Measurements from ENCODE around the gene BRK1. TPM values are rescaled to one million over a fixed set of nuclear protein-coding genes. Genes with fewer than 3 reads are reported as not detected.
"Not testable (repeated sequence)": the region's sequence is repeated elsewhere in the genome, so short reads cannot be mapped to it uniquely, and the experiment has no call there.

BRK1 gene
- total and polyA plus RNA-seq, 2 experiments from 2014 or later = 112 to 186 TPM

- no peak for TF ChIP-seq EZH2 (IDR thresholded peaks at IDR 0.05; ENCODE audit: borderline replicate concordance)
- no peak for TF ChIP-seq EZH2phosphoT487 (IDR thresholded peaks at IDR 0.05; ENCODE audit: low read depth, severe bottlenecking, unreplicated experiment)
- no peak for TF ChIP-seq CTCF (IDR thresholded peaks at IDR 0.05; ENCODE audit: poor library complexity)
- H3K4me3 ChIP-seq = no peak overlapping the region
- WGBS (ENCODE audit: low lambda C conversion rate, missing lambda C conversion rate) = 90% methylated on average over 4 of the region's 4 CpGs
- no peak overlapping the region for H3K4me2 ChIP-seq
- no peak for DNase-seq (ENCODE audit: low spot score)
- H3K27ac ChIP-seq = no peak overlapping the region
- H3K79me2 ChIP-seq = peaks cover 68% of the 10 kb centered on the region
- H3K4me1 ChIP-seq (ENCODE audit: insufficient read depth) = no peaks in the 10 kb centered on the region
- no peaks in the 10 kb centered on the region for H3K9me3 ChIP-seq (ENCODE audit: low read depth)
- H3K27me3 ChIP-seq = no peaks in the 10 kb centered on the region
- no peaks in the 10 kb centered on the region for H3K36me3 ChIP-seq (replicated peaks; ENCODE audit: insufficient read depth, low read depth)
- H4K20me1 ChIP-seq (ENCODE audit: insufficient read depth, poor library complexity, severe bottlenecking) = peaks cover 10% of the 10 kb centered on the region
- no peaks in the 10 kb centered on the region for H3K9me2 ChIP-seq (replicated peaks; ENCODE audit: insufficient read depth)
- no peak overlapping the region for H2AFZ ChIP-seq
Measured at GRCh38 chr3:10122724-10123123, 7.2 kb downstream of the BRK1 start.

- WGBS (ENCODE audit: low lambda C conversion rate, missing lambda C conversion rate) = 95% methylated on average over 9 of the region's 9 CpGs
- H4K20me1 ChIP-seq (ENCODE audit: insufficient read depth, poor library complexity, severe bottlenecking) = not testable (repeated sequence)
Measured at GRCh38 chr3:10135872-10136271, 20.4 kb downstream of the BRK1 start.

GRCh38 chr3:10136426-10137005, 21.0 kb downstream of the BRK1 start:
- 96% methylated on average over 25 of the region's 25 CpGs for WGBS (ENCODE audit: low lambda C conversion rate, missing lambda C conversion rate)
- H3K79me2 ChIP-seq = no peaks in the 10 kb centered on the region
- no peak overlapping the region for H2AFZ ChIP-seq
- no peak overlapping the region for H3K4me3 ChIP-seq
- TF ChIP-seq CTCF (IDR thresholded peaks at IDR 0.05; ENCODE audit: poor library complexity) (no peak), EZH2phosphoT487 (IDR thresholded peaks at IDR 0.05; ENCODE audit: low read depth, severe bottlenecking, unreplicated experiment) (no peak), EZH2 (IDR thresholded peaks at IDR 0.05; ENCODE audit: borderline replicate concordance) (no peak)
- no peaks in the 10 kb centered on the region for H3K27me3 ChIP-seq
- H3K4me1 ChIP-seq (ENCODE audit: insufficient read depth) = no peaks in the 10 kb centered on the region
- H3K4me2 ChIP-seq = no peak overlapping the region
- H3K27ac ChIP-seq = no peak overlapping the region
- H4K20me1 ChIP-seq (ENCODE audit: insufficient read depth, poor library complexity, severe bottlenecking) = no peaks in the 10 kb centered on the region
- no peak for DNase-seq (ENCODE audit: low spot score)
- H3K36me3 ChIP-seq (replicated peaks; ENCODE audit: insufficient read depth, low read depth) = no peaks in the 10 kb centered on the region
- H3K9me3 ChIP-seq (ENCODE audit: low read depth) = no peaks in the 10 kb centered on the region
- no peaks in the 10 kb centered on the region for H3K9me2 ChIP-seq (replicated peaks; ENCODE audit: insufficient read depth)

More at GRCh38 chr3:10135872-10136271, 20.4 kb downstream of the BRK1 start:
- H3K4me3 ChIP-seq; H3K9me3 ChIP-seq (ENCODE audit: low read depth); H2AFZ ChIP-seq; DNase-seq (ENCODE audit: low spot score); H3K4me2 ChIP-seq; H3K27me3 ChIP-seq; H3K27ac ChIP-seq; H3K79me2 ChIP-seq; H3K36me3 ChIP-seq (replicated peaks; ENCODE audit: insufficient read depth, low read depth); H3K9me2 ChIP-seq (replicated peaks; ENCODE audit: insufficient read depth); H3K4me1 ChIP-seq (ENCODE audit: insufficient read depth): not testable (repeated sequence)

GRCh38 chr3:10137178-10137577, 21.7 kb downstream of the BRK1 start:
- no peaks in the 10 kb centered on the region for H3K27me3 ChIP-seq
- H3K4me3 ChIP-seq = no peak overlapping the region
- WGBS (ENCODE audit: low lambda C conversion rate, missing lambda C conversion rate) = 58% methylated on average over 2 of the region's 4 CpGs
- no peak for DNase-seq (ENCODE audit: low spot score)
- peaks cover 3% of the 10 kb centered on the region for H3K79me2 ChIP-seq
- H3K36me3 ChIP-seq (replicated peaks; ENCODE audit: insufficient read depth, low read depth) = no peaks in the 10 kb centered on the region
- TF ChIP-seq CTCF (IDR thresholded peaks at IDR 0.05; ENCODE audit: poor library complexity) (no peak), EZH2 (IDR thresholded peaks at IDR 0.05; ENCODE audit: borderline replicate concordance) (no peak), EZH2phosphoT487 (IDR thresholded peaks at IDR 0.05; ENCODE audit: low read depth, severe bottlenecking, unreplicated experiment) (no peak)
- no peaks in the 10 kb centered on the region for H3K9me3 ChIP-seq (ENCODE audit: low read depth)
- H3K4me1 ChIP-seq (ENCODE audit: insufficient read depth) = no peaks in the 10 kb centered on the region
- no peaks in the 10 kb centered on the region for H3K9me2 ChIP-seq (replicated peaks; ENCODE audit: insufficient read depth)
- H2AFZ ChIP-seq = no peak overlapping the region
- H3K27ac ChIP-seq = no peak overlapping the region
- no peak overlapping the region for H3K4me2 ChIP-seq
- H4K20me1 ChIP-seq (ENCODE audit: insufficient read depth, poor library complexity, severe bottlenecking) = no peaks in the 10 kb centered on the region

Measured in hepatocyte (in vitro differentiated cells).